Endothelial cell of umbilical vein (primary cell): ENCODE measurements around the gene APBA2. TPM values are rescaled to one million over a fixed set of nuclear protein-coding genes. Genes with fewer than 3 reads are reported as not detected.
A peak's percentile ranks its signal among the peaks of the same experiment; 100 is the strongest.

Source experiments
- BruUV-seq: library from RNA; stranded (reverse); fragments of 400-500 nt; replicated peaks from 2 replicates; lab custom pipeline; 2021; lab: Mats Ljungman, UMichigan
- CTCF ChIA-PET: fragments of 300-600, 350-600 bp; sonication (Branson Sonifier 250); formaldehyde crosslinking; loops from one replicate; lab custom pipeline; 2021; ENCODE audit warnings: antibody characterized with exemption, inconsistent platforms; lab: Charles Lee
- POLR2A ChIA-PET: fragments of 300-600, 350-600 bp; sonication (Branson Sonifier 250); formaldehyde crosslinking; loops from one replicate; lab custom pipeline; 2021; ENCODE audit warnings: antibody characterized with exemption, inconsistent platforms; lab: Charles Lee
- DNase-seq: peaks from one replicate; pipeline ENCODE4 v3.0.0-alpha.2; 2011; ENCODE audit warnings: low read depth, low spot score
- FAIRE-seq: peaks from 2 replicates; lab custom pipeline; 2011; peaks lifted over from hg19 to GRCh38; lab: Jason Lieb, UNC
- H2AFZ ChIP-seq: 2 replicates; pipeline ENCODE4 v1.6.0; 2012; ENCODE audit warnings: low read depth, low read length, control low read depth, inconsistent platforms
- H3K27ac ChIP-seq: 2 replicates; pipeline ENCODE4 v1.5.1; 2011; ENCODE audit warnings: low read depth, mild to moderate bottlenecking, control low read depth, low read length, moderate library complexity; ENCODE audit not compliant: insufficient read depth
- H3K27me3 ChIP-seq, 2 experiments: 2 replicates each; pipeline versions ENCODE4 v1.6.0 to v1.6.1; 2011; ENCODE audit warnings: low read length in 2 of 2, mixed read lengths in 1 of 2; ENCODE audit not compliant: control insufficient read depth in 2 of 2, insufficient read depth in 2 of 2
- H3K36me3 ChIP-seq, 2 experiments: 2 replicates in 1 of 2; 3 replicates in 1 of 2; pipeline ENCODE4 v1.5.1; 2011; ENCODE audit warnings: low read length in 2 of 2, mild to moderate bottlenecking in 1 of 2, moderate library complexity in 1 of 2; ENCODE audit not compliant: control insufficient read depth in 2 of 2, insufficient read depth in 2 of 2; ENCODE audit errors: extremely low read depth in 1 of 2
- H3K4me1 ChIP-seq: 3 replicates; pipeline ENCODE4 v1.5.1; 2011; ENCODE audit warnings: mild to moderate bottlenecking, low read length; ENCODE audit not compliant: control insufficient read depth, insufficient read depth; ENCODE audit errors: extremely low read depth
- H3K4me2 ChIP-seq: 2 replicates; pipeline ENCODE4 v1.6.1; 2011; ENCODE audit warnings: low read length, control low read depth, mixed read lengths; ENCODE audit not compliant: insufficient read depth
- H3K4me3 ChIP-seq, 3 experiments: fragments of 200-600 bp in 1 of 3; sonication (generic), shearing (Covaris generic) in 1 of 3; replicated peaks in 1 of 3; 2 replicates each; pipeline ENCODE4 v1.5.1; 2011 to 2016; ENCODE audit warnings: control low read depth in 3 of 3, low read length in 3 of 3, mild to moderate bottlenecking in 2 of 3, inconsistent platforms in 1 of 3, low read depth in 1 of 3, moderate library complexity in 1 of 3; ENCODE audit not compliant: insufficient read depth in 1 of 3
- H3K79me2 ChIP-seq: 2 replicates; pipeline ENCODE4 v1.6.0; 2012; ENCODE audit warnings: low read length, inconsistent platforms; ENCODE audit not compliant: control insufficient read depth, insufficient read depth
- H3K9ac ChIP-seq: replicated peaks from 2 replicates; pipeline ENCODE3; 2011; ENCODE audit warnings: low read length, control low read depth; ENCODE audit not compliant: insufficient read depth; ENCODE audit errors: extremely low read depth
- H3K9me1 ChIP-seq: replicated peaks from 3 replicates; pipeline ENCODE4 v1.6.0; 2011; ENCODE audit warnings: mild to moderate bottlenecking, low read length; ENCODE audit not compliant: control insufficient read depth, insufficient read depth; ENCODE audit errors: extremely low read depth
- H3K9me3 ChIP-seq: replicated peaks from 2 replicates; pipeline ENCODE4 v1.5.1; 2012; ENCODE audit warnings: low read length, inconsistent platforms; ENCODE audit not compliant: control insufficient read depth, insufficient read depth
- H4K20me1 ChIP-seq: replicated peaks from 2 replicates; pipeline ENCODE3; 2011; ENCODE audit warnings: mild to moderate bottlenecking, low read length; ENCODE audit not compliant: control insufficient read depth, insufficient read depth; ENCODE audit errors: extremely low read depth
- EZH2 ChIP-seq: IDR thresholded peaks from 2 replicates; pipeline ENCODE4 v1.6.1; 2012; ENCODE audit warnings: borderline replicate concordance, low read depth, mild to moderate bottlenecking, moderate library complexity, low read length, inconsistent platforms; ENCODE audit not compliant: severe bottlenecking
- FOS ChIP-seq: IDR thresholded peaks from 2 replicates; pipeline ENCODE4 v1.6.1; 2011; ENCODE audit warnings: mild to moderate bottlenecking, low read length, moderate library complexity, borderline replicate concordance; ENCODE audit not compliant: insufficient read depth
- GATA2 ChIP-seq: IDR thresholded peaks from 2 replicates; pipeline ENCODE4 v1.7.0; 2011; ENCODE audit warnings: low read depth, mild to moderate bottlenecking, moderate library complexity, mixed read lengths, low read length; ENCODE audit not compliant: insufficient read length, insufficient read depth
- JUN ChIP-seq: IDR thresholded peaks from 2 replicates; pipeline ENCODE4 v1.6.1; 2011; ENCODE audit warnings: borderline replicate concordance, low read depth; ENCODE audit not compliant: insufficient read length, insufficient read depth
- MAX ChIP-seq: IDR thresholded peaks from 2 replicates; pipeline ENCODE4 v1.6.1; 2011; ENCODE audit not compliant: insufficient read depth, insufficient read length
- MYC ChIP-seq: IDR thresholded peaks from one replicate; pipeline ENCODE4 v1.6.1; 2011; ENCODE audit warnings: mild to moderate bottlenecking, low read depth, low read length
- POLR2A ChIP-seq: IDR thresholded peaks from 2 replicates; pipeline ENCODE4 v1.6.1; 2012; ENCODE audit warnings: low read depth, mild to moderate bottlenecking, control low read depth, low read length
- POLR2AphosphoS5 ChIP-seq: IDR thresholded peaks from 2 replicates; pipeline ENCODE4 v1.6.1; 2012; ENCODE audit warnings: low read depth, mild to moderate bottlenecking, control low read depth, low read length, moderate library complexity; ENCODE audit not compliant: insufficient read depth
- dilution Hi-C: fragments of 300-500 bp; cut with MboI; formaldehyde crosslinking; loops from one replicate; pipeline ENCODE4 v1.15.0; 2019; ENCODE audit warnings: low sequenced_read_pairs; ENCODE audit not compliant: extremely low pct_ligation_motif_present
- intact Hi-C: fragments of 100-400 bp; cut with micrococcal nuclease; formaldehyde crosslinking; loops from one replicate; pipeline ENCODE4 v1.10.0; 2022
- polyA plus RNA-seq, 4 experiments: library from polyadenylated mRNA; depleted of rRNA in 3 of 4; stranded (reverse) in 3 of 4; unstranded in 1 of 4; fragments of >200 nt; gene quantifications; 2 replicates each; pipeline versions ENCODE4 v1.2.1 to v1.2.3, GENCODE V29; 2011 to 2012; ENCODE audit warnings: missing spikeins in 1 of 4
- total RNA-seq: library from RNA; stranded (reverse); gene quantifications from 2 replicates; pipeline ENCODE4 v1.2.3, GENCODE V29; 2021

The APBA2 gene
- total and polyA plus RNA-seq, 2 donors (not counting 3 experiments of a cell fraction or from before 2014, with no cell fraction given) = 5.7 to 11.1 TPM

DNA sequence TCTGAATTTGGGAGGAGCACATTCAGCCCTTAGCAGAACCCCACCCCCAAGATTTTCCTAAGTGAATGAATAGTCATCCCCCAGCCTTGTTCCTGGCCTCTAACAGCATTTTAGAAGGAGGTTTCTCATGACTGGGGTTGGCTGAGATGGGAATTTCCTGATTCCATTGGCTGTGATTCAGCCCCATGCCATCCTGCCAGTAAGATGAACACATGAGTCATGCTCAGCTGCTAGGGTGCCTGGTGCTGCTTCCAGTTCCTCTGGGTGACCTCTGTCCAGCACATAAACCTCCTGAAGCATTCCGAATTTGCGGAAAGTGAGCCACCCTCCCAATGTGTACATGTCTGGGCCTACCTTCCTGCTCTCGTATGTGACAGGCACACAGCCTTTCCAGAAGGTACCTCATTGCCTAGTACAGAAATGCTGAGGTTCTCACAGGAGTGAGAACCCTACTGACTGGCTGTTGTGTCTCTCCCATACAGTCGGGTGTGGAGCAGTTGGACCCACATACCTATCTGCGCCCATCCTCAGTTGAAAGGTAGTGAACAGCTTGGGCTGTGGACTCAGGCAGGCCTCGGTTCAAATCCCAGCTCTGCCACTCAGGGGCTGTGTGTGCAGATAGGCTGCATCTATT is 91.7 kb downstream of the APBA2 start:
- FAIRE-seq (peak; percentile 98), DNase-seq (peak; percentile 79)
- no TSS peak for BruUV-seq
- ChIA-PET POLR2A (no interaction called here), CTCF (interaction anchor here (1.3 kb wide), 1 partner anchor 125 kb away, joined by 5 read pairs; no protein-coding TSS in a partner anchor)
- Histone ChIP-seq H3K27me3 (peaks cover 0 to under 1% of the 10 kb centered on the region in 2 experiments), H3K9me3 (no peaks in the 10 kb centered on the region), H4K20me1 (peaks cover 2% of the 10 kb centered on the region), H2AFZ (no peak overlapping the region), H3K4me2 (peak overlapping the region; percentile 8), H3K4me3 (no peak overlapping the region), H3K9ac (no peak overlapping the region), H3K36me3 (no peaks in the 10 kb centered on the region), H3K27ac (peak overlapping the region; percentile 52), H3K4me1 (peaks cover 10% of the 10 kb centered on the region), H3K79me2 (no peaks in the 10 kb centered on the region), H3K9me1 (no peaks in the 10 kb centered on the region)
- dilution Hi-C loops = no loop called here
- TF ChIP-seq POLR2A (no peak), MYC (peak; percentile 18), JUN (peak; percentile 77), FOS (peak; percentile 92), POLR2AphosphoS5 (peak; percentile 33), EZH2 (no peak), GATA2 (no peak), MAX (no peak)
- intact Hi-C loops = loop anchor here (2.0 to 5.0 kb wide), 5 partner anchors 17 to 190 kb away; no protein-coding TSS in a partner anchor
